ENCODE results near the gene SHISAL2A. TPM values are rescaled to one million over a fixed set of nuclear protein-coding genes. Genes with fewer than 3 reads are reported as not detected.

The SHISAL2A gene
- total and polyA plus RNA-seq, 3 donors from 2014 or later: 2.2 to 5.0 (median 4.8) TPM

- intact Hi-C loops (cut with DNase I; ENCODE audit: low total_unique reads): no loop called here
- no peak for DNase-seq
Observed at GRCh38 chr1:52706136-52706670, 73.2 kb downstream of the SHISAL2A start.

More at GRCh38 chr1:52706136-52706670, 73.2 kb downstream of the SHISAL2A start:
- Histone ChIP-seq H3K4me1 (peaks cover 13% of the 10 kb centered on the region), H3K9me3 (no peaks in the 10 kb centered on the region), H3K4me3 (no peak overlapping the region), H3K27ac (no peak overlapping the region), H3K27me3 (no peaks in the 10 kb centered on the region), H3K36me3 (ENCODE audit: low read depth, missing control alignments) (no peaks in the 10 kb centered on the region)
- TF ChIP-seq POLR2A (IDR thresholded peaks at IDR 0.05): no peak
- TF ChIP-seq, protein P1, sequence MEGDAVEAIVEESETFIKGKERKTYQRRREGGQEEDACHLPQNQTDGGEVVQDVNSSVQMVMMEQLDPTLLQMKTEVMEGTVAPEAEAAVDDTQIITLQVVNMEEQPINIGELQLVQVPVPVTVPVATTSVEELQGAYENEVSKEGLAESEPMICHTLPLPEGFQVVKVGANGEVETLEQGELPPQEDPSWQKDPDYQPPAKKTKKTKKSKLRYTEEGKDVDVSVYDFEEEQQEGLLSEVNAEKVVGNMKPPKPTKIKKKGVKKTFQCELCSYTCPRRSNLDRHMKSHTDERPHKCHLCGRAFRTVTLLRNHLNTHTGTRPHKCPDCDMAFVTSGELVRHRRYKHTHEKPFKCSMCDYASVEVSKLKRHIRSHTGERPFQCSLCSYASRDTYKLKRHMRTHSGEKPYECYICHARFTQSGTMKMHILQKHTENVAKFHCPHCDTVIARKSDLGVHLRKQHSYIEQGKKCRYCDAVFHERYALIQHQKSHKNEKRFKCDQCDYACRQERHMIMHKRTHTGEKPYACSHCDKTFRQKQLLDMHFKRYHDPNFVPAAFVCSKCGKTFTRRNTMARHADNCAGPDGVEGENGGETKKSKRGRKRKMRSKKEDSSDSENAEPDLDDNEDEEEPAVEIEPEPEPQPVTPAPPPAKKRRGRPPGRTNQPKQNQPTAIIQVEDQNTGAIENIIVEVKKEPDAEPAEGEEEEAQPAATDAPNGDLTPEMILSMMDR (IDR thresholded peaks at IDR 0.05): no peak
- 72 to 89% methylated on average over 5 to 6 of the region's 6 CpGs for WGBS, 2 donors

Other genes with a start within 250 kb of the SHISAL2A start
- gene ORC1, start 228.7 kb upstream of the SHISAL2A start, total RNA-seq: 1 to 10 TPM; 5.7 to 6.9 TPM
- 6.4 TPM for gene ORC1, start 228.7 kb upstream of the SHISAL2A start, polyA plus RNA-seq (ENCODE audit: insufficient read depth, low read depth, low replicate concordance)
- 10 to 100 TPM; 34.7 to 43.1 TPM for gene PRPF38A, start 228.6 kb upstream of the SHISAL2A start, total RNA-seq
- gene PRPF38A, start 228.6 kb upstream of the SHISAL2A start, polyA plus RNA-seq (ENCODE audit: insufficient read depth, low read depth, low replicate concordance): 68.4 TPM
- gene TUT4, start 80.1 kb upstream of the SHISAL2A start, total RNA-seq: 100 to 1,000 TPM; 136 to 146 TPM
- gene TUT4, start 80.1 kb upstream of the SHISAL2A start, polyA plus RNA-seq (ENCODE audit: insufficient read depth, low read depth, low replicate concordance): 63.3 TPM
- gene GPX7, start 30.8 kb upstream of the SHISAL2A start, total RNA-seq: 10 to 100 TPM; 23.2 to 26.6 TPM
- 14.5 TPM for gene GPX7, start 30.8 kb upstream of the SHISAL2A start, polyA plus RNA-seq (ENCODE audit: insufficient read depth, low read depth, low replicate concordance)
- 10 to 100 TPM; 10.0 to 11.5 TPM for gene COA7, start 65.2 kb downstream of the SHISAL2A start, total RNA-seq
- 8.7 TPM for gene COA7, start 65.2 kb downstream of the SHISAL2A start, polyA plus RNA-seq (ENCODE audit: insufficient read depth, low read depth, low replicate concordance)
- gene ZYG11B, start 93.3 kb downstream of the SHISAL2A start, total RNA-seq: 10 to 100 TPM; 73.1 to 76.6 TPM
- gene ZYG11B, start 93.3 kb downstream of the SHISAL2A start, polyA plus RNA-seq (ENCODE audit: insufficient read depth, low read depth, low replicate concordance): 17.7 TPM
- 1 to 10 TPM; 8.7 to 9.8 TPM for gene ZYG11A, start 209.6 kb downstream of the SHISAL2A start, total RNA-seq
- 6.4 TPM for gene ZYG11A, start 209.6 kb downstream of the SHISAL2A start, polyA plus RNA-seq (ENCODE audit: insufficient read depth, low read depth, low replicate concordance)